Nephron (organoid): ENCODE measurements around the gene HCAR1.
"Not testable (repeated sequence)": the region's sequence is repeated elsewhere in the genome, so short reads cannot be mapped to it uniquely, and the experiment has no call there.

Experiments
- H3K27ac Mint-ChIP-seq, 3 experiments: 2 replicates each; pipeline ENCODE4 v1.8.0; 2020; ENCODE audit warnings: mixed read lengths in 3 of 3, mild to moderate bottlenecking in 2 of 3, moderate library complexity in 1 of 3
- H3K27me3 Mint-ChIP-seq: 2 replicates; pipeline ENCODE4 v1.8.0; 2021; ENCODE audit warnings: low read depth, mild to moderate bottlenecking, moderate library complexity, mixed read lengths
- H3K36me3 Mint-ChIP-seq: 2 replicates; pipeline ENCODE4 v1.8.0; 2020; ENCODE audit warnings: low read depth, mixed read lengths
- H3K4me1 Mint-ChIP-seq: 2 replicates; pipeline ENCODE4 v1.8.0; 2020; ENCODE audit warnings: mixed read lengths
- H3K4me3 Mint-ChIP-seq, 3 experiments: 2 replicates each; pipeline ENCODE4 v1.8.0; 2020; ENCODE audit warnings: mild to moderate bottlenecking in 3 of 3, mixed read lengths in 3 of 3, moderate library complexity in 2 of 3
- H3K9me3 Mint-ChIP-seq: 2 replicates; pipeline ENCODE4 v1.8.0; 2020; ENCODE audit warnings: mixed read lengths
- CTCF ChIP-seq, 3 experiments: fragments of 200-600 bp; sonication (generic); IDR thresholded peaks; one replicate each; pipeline ENCODE4 v1.5.0; 2021; ENCODE audit warnings: antibody characterized with exemption in 3 of 3; ENCODE audit not compliant: unreplicated experiment in 3 of 3

Gene HCAR1

GRCh38 chr12:122684297-122684813 lies 46.3 kb downstream of the HCAR1 start:
- TF ChIP-seq CTCF (IDR thresholded peaks at IDR 0.05; ENCODE audit: unreplicated experiment in 3 of 3) = no peak
- Mint-ChIP-seq H3K27me3 (no peaks in the 10 kb centered on the region), H3K36me3 (no peaks in the 10 kb centered on the region), H3K4me3 (no peak overlapping the region), H3K27ac (no peak overlapping the region), H3K9me3 (no peaks in the 10 kb centered on the region), H3K4me1 (peaks cover under 1% of the 10 kb centered on the region)

DNA sequence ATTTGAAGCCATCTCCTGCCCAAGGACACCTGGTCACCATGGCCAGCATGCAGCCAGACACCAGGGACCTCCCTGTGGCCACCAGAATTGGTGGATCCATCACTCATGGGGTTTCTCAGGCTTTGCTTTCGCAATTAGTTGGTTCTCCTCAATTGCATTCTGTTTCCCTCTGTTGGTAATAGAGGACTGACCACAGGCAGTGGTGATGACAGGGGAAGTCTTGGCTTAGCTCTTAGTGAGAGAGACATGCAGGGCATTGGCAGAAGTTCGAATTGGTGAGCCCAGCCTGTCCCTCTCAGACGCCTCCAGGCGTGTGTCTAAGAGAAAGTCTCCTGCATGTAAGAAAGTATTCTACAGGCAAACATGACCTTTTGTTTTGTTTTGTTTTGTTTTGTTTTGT lies 48.8 kb downstream of the HCAR1 start:
- peaks cover 3% of the 10 kb centered on the region for H3K9me3 Mint-ChIP-seq
- H3K4me3 Mint-ChIP-seq = no peak overlapping the region
- H3K4me1 Mint-ChIP-seq = peaks cover 6% of the 10 kb centered on the region
- no peak for TF ChIP-seq CTCF (IDR thresholded peaks at IDR 0.05; ENCODE audit: unreplicated experiment in 3 of 3)
- no peaks in the 10 kb centered on the region for H3K27me3 Mint-ChIP-seq
- H3K27ac Mint-ChIP-seq = no peak overlapping the region
- H3K36me3 Mint-ChIP-seq = no peaks in the 10 kb centered on the region

GRCh38 chr12:122680989-122681388 lies 49.7 kb downstream of the HCAR1 start:
- H3K4me1 Mint-ChIP-seq, H3K4me3 Mint-ChIP-seq, H3K27me3 Mint-ChIP-seq, H3K36me3 Mint-ChIP-seq, H3K27ac Mint-ChIP-seq, H3K9me3 Mint-ChIP-seq: not testable (repeated sequence)

GRCh38 chr12:122676781-122677180 lies 53.9 kb downstream of the HCAR1 start:
- H3K27ac Mint-ChIP-seq = peak overlapping the region in 1 of 3 experiments; percentile 65
- not testable (repeated sequence) for H3K4me3 Mint-ChIP-seq, H3K27me3 Mint-ChIP-seq, H3K4me1 Mint-ChIP-seq, H3K9me3 Mint-ChIP-seq, H3K36me3 Mint-ChIP-seq
